Prostate gland (tissue), 2 donors: ENCODE results near the gene GBX1. TPM values are rescaled to one million over a fixed set of nuclear protein-coding genes. Genes with fewer than 3 reads are reported as not detected.

ENCODE experiments used
- DNase-seq: peaks from one replicate; pipeline ENCODE4 v3.0.0-alpha.2; 2019; ENCODE audit warnings: low spot score
- H3K27ac ChIP-seq, 2 donors: fragments of 200-600 bp; sonication (generic); 2 replicates each; pipeline ENCODE4 v1.5.1; 2017 to 2019
- H3K27me3 ChIP-seq: fragments of 200-600 bp; sonication (generic); replicated peaks from 2 replicates; pipeline ENCODE4 v1.5.1; 2019; ENCODE audit not compliant: insufficient read depth
- H3K36me3 ChIP-seq, 2 donors: fragments of 200-600 bp; sonication (generic); 1 replicate in 1 of 2; 2 replicates in 1 of 2; pipeline versions ENCODE4 v1.5.1 to v1.8.1; 2017 to 2019
- H3K4me1 ChIP-seq: fragments of 200-600 bp; sonication (generic); replicated peaks from 2 replicates; pipeline ENCODE4 v1.5.1; 2019
- H3K4me3 ChIP-seq, 2 donors: fragments of 200-600 bp; sonication (generic); 2 replicates each; pipeline ENCODE4 v1.5.1; 2017 to 2019
- H3K9me3 ChIP-seq: fragments of 200-600 bp; sonication (generic); 2 replicates; pipeline ENCODE4 v1.5.1; 2017
- POLR2A ChIP-seq: fragments of 450-650 bp; IDR thresholded peaks from one replicate; pipeline ENCODE4 v1.6.1; 2016; ENCODE audit warnings: antibody characterized with exemption, mild to moderate bottlenecking
- POLR2AphosphoS5 ChIP-seq: sonication (generic); formaldehyde crosslinking; IDR thresholded peaks from one replicate; pipeline ENCODE4 v1.6.1; 2017; ENCODE audit warnings: antibody characterized with exemption
- WGBS: methylation state at CpG from one replicate; pipeline ENCODE4 v1.1.5; 2018; 5-methylcytosine and 5-hydroxymethylcytosine counted together
- intact Hi-C: fragments of 100-400 bp; cut with DNase I; formaldehyde crosslinking; loops from one replicate; pipeline ENCODE4 v1.14.2; 2022
- total RNA-seq, 2 donors: library from RNA; depleted of rRNA; stranded (reverse); fragments of >200 nt; gene quantifications; one replicate each; pipeline ENCODE4 v1.1.0, GENCODE V29; 2016
- TF ChIP-seq, protein P1 (sequence below), 4 experiments: fragments of 200-600 bp in 2 of 4; fragments of 450-650 bp in 2 of 4; sonication (generic) in 2 of 4; IDR thresholded peaks; 1 replicate in 3 of 4; 2 replicates in 1 of 4; pipeline ENCODE4 v1.5.1; 2016 to 2019; ENCODE audit warnings: antibody characterized with exemption in 4 of 4, mild to moderate bottlenecking in 2 of 4, moderate library complexity in 2 of 4

Gene GBX1
- total RNA-seq, 2 donors from 2014 or later, result not detected

- no peak overlapping the region for H3K4me3 ChIP-seq
- intact Hi-C loops, result no loop called here
- DNase-seq, result no peak
- TF ChIP-seq POLR2A (no peak), POLR2AphosphoS5 (no peak)
- TF ChIP-seq, protein P1, sequence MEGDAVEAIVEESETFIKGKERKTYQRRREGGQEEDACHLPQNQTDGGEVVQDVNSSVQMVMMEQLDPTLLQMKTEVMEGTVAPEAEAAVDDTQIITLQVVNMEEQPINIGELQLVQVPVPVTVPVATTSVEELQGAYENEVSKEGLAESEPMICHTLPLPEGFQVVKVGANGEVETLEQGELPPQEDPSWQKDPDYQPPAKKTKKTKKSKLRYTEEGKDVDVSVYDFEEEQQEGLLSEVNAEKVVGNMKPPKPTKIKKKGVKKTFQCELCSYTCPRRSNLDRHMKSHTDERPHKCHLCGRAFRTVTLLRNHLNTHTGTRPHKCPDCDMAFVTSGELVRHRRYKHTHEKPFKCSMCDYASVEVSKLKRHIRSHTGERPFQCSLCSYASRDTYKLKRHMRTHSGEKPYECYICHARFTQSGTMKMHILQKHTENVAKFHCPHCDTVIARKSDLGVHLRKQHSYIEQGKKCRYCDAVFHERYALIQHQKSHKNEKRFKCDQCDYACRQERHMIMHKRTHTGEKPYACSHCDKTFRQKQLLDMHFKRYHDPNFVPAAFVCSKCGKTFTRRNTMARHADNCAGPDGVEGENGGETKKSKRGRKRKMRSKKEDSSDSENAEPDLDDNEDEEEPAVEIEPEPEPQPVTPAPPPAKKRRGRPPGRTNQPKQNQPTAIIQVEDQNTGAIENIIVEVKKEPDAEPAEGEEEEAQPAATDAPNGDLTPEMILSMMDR (IDR thresholded peaks at IDR 0.05), result no peak
- no peaks in the 10 kb centered on the region for H3K27me3 ChIP-seq
- peaks cover 0 to 6% of the 10 kb centered on the region in 2 donors for H3K36me3 ChIP-seq
- H3K27ac ChIP-seq, result no peak overlapping the region
- H3K9me3 ChIP-seq, result no peaks in the 10 kb centered on the region
- 81% methylated on average over 3 of the region's 3 CpGs for WGBS
- no peaks in the 10 kb centered on the region for H3K4me1 ChIP-seq
Observed at GRCh38 chr7:151211155-151211772, 43.8 kb upstream of the GBX1 start.

DNA sequence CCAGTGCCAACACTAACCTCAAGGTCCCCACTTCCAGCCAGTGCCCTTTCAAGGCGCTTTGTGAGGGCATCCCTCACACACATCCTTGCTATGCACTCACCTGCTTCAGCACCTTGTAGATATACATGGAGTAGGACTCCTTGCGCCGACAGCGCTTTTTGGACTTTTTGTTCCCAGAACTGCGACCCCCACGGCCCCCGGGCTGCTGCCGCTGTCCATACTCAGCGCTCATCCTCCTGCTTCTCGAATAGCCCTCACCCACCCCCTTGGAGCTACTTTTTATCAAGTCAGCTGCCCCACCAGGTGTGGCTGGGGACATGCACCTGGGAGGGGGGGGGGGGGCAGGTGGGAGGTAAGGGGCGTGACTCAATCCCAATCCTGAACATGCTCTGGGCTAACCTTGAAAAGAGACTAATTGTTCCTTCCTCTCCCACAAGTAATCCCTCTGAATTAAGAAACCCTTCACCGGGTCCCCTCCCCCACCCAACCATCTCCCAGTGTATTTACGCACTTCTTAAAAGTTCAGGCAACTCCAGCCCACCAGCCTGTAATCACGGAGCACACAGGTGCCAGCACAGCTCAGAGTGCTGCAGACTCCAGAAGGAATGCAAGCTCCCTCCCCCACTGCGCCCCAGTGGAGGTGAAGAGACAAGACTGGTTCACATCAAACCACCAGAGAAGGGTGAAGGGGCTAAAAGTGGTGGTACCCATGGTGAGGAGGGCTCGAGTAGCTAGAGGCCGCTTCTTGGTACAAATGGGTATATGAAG is 42.8 kb upstream of the GBX1 start, which contains the start of gene H2BK1:
TSS of gene H2BK1 (minus strand) at position 402 of the 768 bp plus-strand sequence. CDS start at position 232, 170 bp downstream.
- Histone ChIP-seq H3K27me3 (no peaks in the 10 kb centered on the region), H3K4me3 (no peak within 1 kb of the TSS), H3K4me1 (no peaks in the 10 kb centered on the region), H3K36me3 (peaks cover 0 to under 1% of the 10 kb centered on the region in 2 donors), H3K9me3 (no peaks in the 10 kb centered on the region), H3K27ac (no peak within 1 kb of the TSS)
- 73% methylated on average over 17 of the region's 17 CpGs for WGBS
- TF ChIP-seq POLR2A (no peak), POLR2AphosphoS5 (no peak)
- TF ChIP-seq, protein P1 (IDR thresholded peaks at IDR 0.05), result no peak
- DNase-seq, result no peak
- intact Hi-C loops, result no loop called here

DNA sequence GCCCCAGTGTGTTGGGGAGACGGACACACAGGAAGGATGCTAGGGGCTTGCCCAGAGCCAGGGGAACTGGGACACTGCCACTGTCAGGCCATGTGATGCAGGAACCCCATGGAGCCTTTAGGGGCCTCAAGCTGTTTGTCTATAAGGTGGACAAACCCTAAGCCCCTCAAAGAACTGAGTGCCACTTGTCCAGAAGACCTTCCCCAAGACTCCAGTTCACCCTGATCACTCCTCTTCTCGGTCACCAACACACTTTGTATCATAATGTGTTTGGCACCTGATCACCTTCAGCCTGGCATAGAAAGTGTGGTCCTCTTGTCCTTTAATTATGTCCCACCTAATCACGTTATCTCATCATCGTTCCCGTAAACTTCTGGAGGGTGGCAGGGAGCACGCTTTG is 42.1 kb upstream of the GBX1 start:
- no peak overlapping the region for H3K4me3 ChIP-seq
- no peaks in the 10 kb centered on the region for H3K9me3 ChIP-seq
- no peaks in the 10 kb centered on the region for H3K36me3 ChIP-seq
- DNase-seq, result no peak
- intact Hi-C loops, result no loop called here
- H3K27me3 ChIP-seq, result no peaks in the 10 kb centered on the region
- H3K4me1 ChIP-seq, result no peaks in the 10 kb centered on the region
- TF ChIP-seq, protein P1 (IDR thresholded peaks at IDR 0.05), result no peak
- TF ChIP-seq POLR2A (no peak), POLR2AphosphoS5 (no peak)
- H3K27ac ChIP-seq, result no peak overlapping the region
- WGBS, result 74% methylated on average over 6 of the region's 6 CpGs

GRCh38 chr7:151208253-151208862 is 40.9 kb upstream of the GBX1 start:
- 67% methylated on average over 9 of the region's 9 CpGs for WGBS
- Histone ChIP-seq H3K27me3 (no peaks in the 10 kb centered on the region), H3K4me1 (no peaks in the 10 kb centered on the region), H3K9me3 (no peaks in the 10 kb centered on the region), H3K36me3 (no peaks in the 10 kb centered on the region), H3K27ac (no peak overlapping the region), H3K4me3 (no peak overlapping the region)
- intact Hi-C loops, result no loop called here
- TF ChIP-seq POLR2A (no peak), POLR2AphosphoS5 (no peak)
- TF ChIP-seq, protein P1 (IDR thresholded peaks at IDR 0.05), result no peak
- DNase-seq, result no peak
